UCSD-AML1 (cell line): Measurements from ENCODE around the gene BHMT2.

ENCODE experiments used
- DNase-seq: peaks from one replicate; lab custom pipeline; 2025; ENCODE audit not compliant: unreplicated experiment; lab: John Stamatoyannopoulos, UW

Gene BHMT2

GRCh38 chr5:79069488-79070349 lies at the start of gene BHMT2, which contains the start of gene DMGDH:
Gene BHMT2 (plus strand): TSS chr5:79069767. CDS start chr5:79069783, 16 bp downstream.
Gene DMGDH (minus strand): TSS chr5:79069674. CDS start chr5:79069620, 54 bp downstream.
- DNase-seq: no peak

- peak; percentile 38 for DNase-seq
These were observed 48.6 kb upstream of the BHMT2 start for GRCh38 chr5:79020861-79021561.

GRCh38 chr5:79021753-79022152 lies 47.8 kb upstream of the BHMT2 start:
- no peak for DNase-seq

GRCh38 chr5:79022771-79023170 lies 46.8 kb upstream of the BHMT2 start:
- DNase-seq: no peak

- DNase-seq: no peak
These were observed 46.2 kb upstream of the BHMT2 start for GRCh38 chr5:79023348-79023747.

- no peak for DNase-seq
These were observed 45.6 kb upstream of the BHMT2 start for GRCh38 chr5:79023947-79024346.

- peak; percentile 49 for DNase-seq
These were observed 44.5 kb upstream of the BHMT2 start for GRCh38 chr5:79025054-79025472.

GRCh38 chr5:79030663-79031484 lies 38.7 kb upstream of the BHMT2 start:
- no peak for DNase-seq

GRCh38 chr5:79031485-79031867 lies 38.1 kb upstream of the BHMT2 start:
- DNase-seq: no peak

GRCh38 chr5:79032031-79032695 lies 37.4 kb upstream of the BHMT2 start:
- DNase-seq: no peak

GRCh38 chr5:79032782-79033181 lies 36.8 kb upstream of the BHMT2 start:
- DNase-seq: no peak

GRCh38 chr5:79035237-79035636 lies 34.3 kb upstream of the BHMT2 start:
- no peak for DNase-seq

GRCh38 chr5:79036769-79037168 lies 32.8 kb upstream of the BHMT2 start:
- DNase-seq: no peak

- no peak for DNase-seq
These were observed 27.4 kb upstream of the BHMT2 start for GRCh38 chr5:79042188-79042587.

- DNase-seq: no peak
These were observed 22.4 kb upstream of the BHMT2 start for GRCh38 chr5:79047199-79047598.

GRCh38 chr5:79048437-79048836 lies 21.1 kb upstream of the BHMT2 start:
- no peak for DNase-seq

GRCh38 chr5:79050498-79050897 lies 19.1 kb upstream of the BHMT2 start:
- no peak for DNase-seq

GRCh38 chr5:79053321-79053720 lies 16.2 kb upstream of the BHMT2 start:
- no peak for DNase-seq

- DNase-seq: no peak
These were observed 14.6 kb upstream of the BHMT2 start for GRCh38 chr5:79055017-79055416.

- no peak for DNase-seq
These were observed 12.7 kb upstream of the BHMT2 start for GRCh38 chr5:79056847-79057246.

- DNase-seq: no peak
These were observed 9.9 kb upstream of the BHMT2 start for GRCh38 chr5:79059674-79060073.
